ENCODE results near the gene RASGRF1.

The RASGRF1 gene

GRCh38 chr15:79041601-79042168 lies 48.9 kb downstream of the RASGRF1 start:
- H3K9me3 Mint-ChIP-seq, result peaks cover 14% of the 10 kb centered on the region
- H3K27me3 Mint-ChIP-seq, result peaks cover 60% of the 10 kb centered on the region
- ATAC-seq (replicated peaks; ENCODE audit: extremely low read depth, poor library complexity, severe bottlenecking), result no peak
- H3K27ac Mint-ChIP-seq (ENCODE audit: low read depth), result no peak overlapping the region
- DNase-seq (ENCODE audit: low spot score in 2 of 2), result no peak
- H3K4me1 Mint-ChIP-seq, result no peaks in the 10 kb centered on the region
- no peaks in the 10 kb centered on the region for H3K36me3 Mint-ChIP-seq (ENCODE audit: insufficient read depth)
- H3K4me3 Mint-ChIP-seq, result no peak overlapping the region

GRCh38 chr15:79037848-79038247 lies 52.7 kb downstream of the RASGRF1 start:
- peaks cover 51% of the 10 kb centered on the region for H3K27me3 Mint-ChIP-seq
- no peak for ATAC-seq (replicated peaks; ENCODE audit: extremely low read depth, poor library complexity, severe bottlenecking)
- no peaks in the 10 kb centered on the region for H3K9me3 Mint-ChIP-seq
- H3K4me3 Mint-ChIP-seq, result no peak overlapping the region
- H3K4me1 Mint-ChIP-seq, result no peaks in the 10 kb centered on the region
- no peak overlapping the region for H3K27ac Mint-ChIP-seq (ENCODE audit: low read depth)
- no peaks in the 10 kb centered on the region for H3K36me3 Mint-ChIP-seq (ENCODE audit: insufficient read depth)
- DNase-seq (ENCODE audit: low spot score in 2 of 2), result no peak

DNA sequence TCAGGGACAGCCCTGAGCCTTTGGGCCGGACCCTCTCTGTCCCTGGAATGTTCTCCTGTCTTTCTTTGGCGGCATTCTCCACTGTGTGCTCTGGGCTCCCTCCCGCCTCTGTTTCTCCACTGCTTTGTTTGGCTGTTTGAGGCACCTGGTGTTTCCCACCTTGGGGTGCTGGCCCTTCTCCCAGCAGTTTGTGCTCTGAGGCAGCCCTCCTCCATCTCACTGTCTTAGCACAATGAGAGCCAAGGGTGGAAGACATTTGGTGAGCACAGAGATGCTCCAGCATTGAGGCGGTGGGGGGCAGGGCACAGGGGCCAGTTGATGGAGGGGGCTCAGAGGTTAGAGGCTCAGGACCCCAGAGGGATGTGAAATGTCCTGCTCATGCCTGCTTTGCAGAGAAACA lies 54.3 kb downstream of the RASGRF1 start:
- no peak overlapping the region for H3K4me3 Mint-ChIP-seq

DNA sequence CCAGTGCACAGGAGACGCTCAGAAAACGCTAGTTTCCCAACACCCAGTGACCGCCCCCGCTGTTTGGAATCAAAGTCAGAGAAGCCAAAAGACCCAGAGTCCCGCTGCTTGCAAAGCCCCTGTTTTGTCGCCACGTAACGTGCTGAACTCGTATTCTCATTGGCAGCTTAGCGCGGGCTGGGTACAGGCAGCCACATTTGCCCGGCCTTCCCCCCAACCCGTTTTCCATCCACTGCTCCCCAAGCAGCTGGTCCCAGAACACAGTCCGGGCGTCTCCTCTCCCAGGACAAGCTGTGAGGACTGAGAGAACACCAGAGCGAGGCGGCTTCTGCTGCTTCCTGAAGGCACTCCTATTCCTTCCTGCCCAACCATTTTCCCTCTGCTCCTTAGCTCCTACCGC lies 54.8 kb downstream of the RASGRF1 start:
- ATAC-seq (replicated peaks; ENCODE audit: extremely low read depth, poor library complexity, severe bottlenecking), result no peak
- no peak for DNase-seq (ENCODE audit: low spot score in 2 of 2)
- Mint-ChIP-seq H3K27ac (ENCODE audit: low read depth) (no peak overlapping the region), H3K9me3 (no peaks in the 10 kb centered on the region), H3K36me3 (ENCODE audit: insufficient read depth) (no peaks in the 10 kb centered on the region), H3K4me3 (no peak overlapping the region), H3K27me3 (peaks cover 37% of the 10 kb centered on the region), H3K4me1 (no peaks in the 10 kb centered on the region)

More for the DNA sequence above, 54.3 kb downstream of the RASGRF1 start:
- no peaks in the 10 kb centered on the region for H3K36me3 Mint-ChIP-seq (ENCODE audit: insufficient read depth)
- no peak for ATAC-seq (replicated peaks; ENCODE audit: extremely low read depth, poor library complexity, severe bottlenecking)
- H3K9me3 Mint-ChIP-seq, result no peaks in the 10 kb centered on the region
- no peak for DNase-seq (ENCODE audit: low spot score in 2 of 2)
- no peak overlapping the region for H3K27ac Mint-ChIP-seq (ENCODE audit: low read depth)
- H3K4me1 Mint-ChIP-seq, result no peaks in the 10 kb centered on the region
- H3K27me3 Mint-ChIP-seq, result peaks cover 40% of the 10 kb centered on the region

DNA sequence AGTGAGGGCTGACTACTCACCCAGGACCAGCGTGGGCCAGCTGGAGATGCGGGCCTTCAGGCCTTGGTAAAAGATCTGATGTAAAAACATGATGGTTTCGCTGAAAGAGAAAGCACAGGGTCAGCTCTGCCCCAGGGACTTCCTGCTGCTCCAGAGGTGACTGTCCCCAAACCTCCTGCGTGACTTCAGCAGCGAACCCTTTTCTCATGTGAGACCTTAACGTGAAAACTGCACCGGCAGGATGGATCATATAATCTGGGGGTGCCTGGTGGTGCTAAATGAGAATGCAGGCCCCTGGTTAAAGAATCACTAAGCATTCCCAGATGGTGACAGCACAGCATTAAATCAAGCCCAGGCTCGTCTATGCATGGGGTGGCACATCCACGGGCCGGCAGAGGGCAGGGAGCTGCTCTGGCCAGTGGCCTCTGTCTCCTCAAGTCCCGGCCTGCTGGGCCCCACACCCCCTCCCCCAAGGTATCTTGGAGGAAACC lies 55.4 kb downstream of the RASGRF1 start:
- H3K27me3 Mint-ChIP-seq, result peaks cover 37% of the 10 kb centered on the region
- H3K36me3 Mint-ChIP-seq (ENCODE audit: insufficient read depth), result no peaks in the 10 kb centered on the region
- DNase-seq (ENCODE audit: low spot score in 2 of 2) (no peak), ATAC-seq (replicated peaks; ENCODE audit: extremely low read depth, poor library complexity, severe bottlenecking) (no peak)
- no peaks in the 10 kb centered on the region for H3K9me3 Mint-ChIP-seq
- H3K4me1 Mint-ChIP-seq, result no peaks in the 10 kb centered on the region
- no peak overlapping the region for H3K4me3 Mint-ChIP-seq
- H3K27ac Mint-ChIP-seq (ENCODE audit: low read depth), result no peak overlapping the region

DNA sequence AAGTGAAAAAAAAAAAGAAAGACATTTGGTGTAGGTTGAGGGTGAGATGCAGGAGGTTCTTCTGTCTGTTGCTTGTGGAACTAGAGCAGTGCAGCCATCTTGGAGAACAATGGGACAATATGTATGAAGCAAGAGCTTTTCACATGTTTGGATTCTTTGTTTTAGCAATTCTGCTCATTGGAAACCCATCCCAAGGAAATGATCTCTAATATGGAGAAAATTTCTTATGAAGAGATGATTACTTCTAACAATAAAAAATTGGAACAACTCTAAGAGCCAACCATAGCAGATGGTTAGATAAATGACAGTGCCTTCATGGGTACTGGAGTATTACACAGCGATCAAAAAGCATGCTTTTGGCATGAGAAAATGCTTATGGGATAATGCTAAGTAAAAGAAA lies 56.3 kb downstream of the RASGRF1 start:
- Mint-ChIP-seq H3K4me1 (no peaks in the 10 kb centered on the region), H3K27ac (ENCODE audit: low read depth) (no peak overlapping the region), H3K36me3 (ENCODE audit: insufficient read depth) (no peaks in the 10 kb centered on the region), H3K27me3 (peaks cover 38% of the 10 kb centered on the region), H3K9me3 (no peaks in the 10 kb centered on the region), H3K4me3 (no peak overlapping the region)
- no peak for DNase-seq (ENCODE audit: low spot score in 2 of 2)
- ATAC-seq (replicated peaks; ENCODE audit: extremely low read depth, poor library complexity, severe bottlenecking), result no peak

DNA sequence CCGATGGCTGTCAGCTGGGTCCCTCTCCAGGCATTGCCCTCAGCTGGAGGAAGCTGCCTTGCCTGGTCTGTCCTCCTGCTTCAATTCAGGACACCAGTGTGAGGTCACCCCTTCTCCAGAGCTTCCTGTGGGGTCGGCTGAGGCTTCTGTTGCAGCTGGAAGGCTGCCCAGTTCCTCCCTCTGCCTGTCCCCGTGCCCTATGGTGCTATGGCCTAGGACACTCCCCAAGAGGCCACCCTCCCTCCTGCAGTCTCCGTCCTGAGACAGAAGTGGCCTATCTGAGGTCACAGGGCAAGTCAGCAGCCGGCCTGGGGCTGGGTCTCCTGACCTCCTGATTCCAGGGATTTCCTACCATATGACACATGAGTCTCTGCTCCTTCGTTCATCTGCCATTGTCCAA lies 57.9 kb downstream of the RASGRF1 start:
- Mint-ChIP-seq H3K27me3 (peaks cover 42% of the 10 kb centered on the region), H3K4me3 (no peak overlapping the region), H3K27ac (ENCODE audit: low read depth) (no peak overlapping the region), H3K36me3 (ENCODE audit: insufficient read depth) (no peaks in the 10 kb centered on the region), H3K4me1 (no peaks in the 10 kb centered on the region), H3K9me3 (no peaks in the 10 kb centered on the region)
- ATAC-seq (replicated peaks; ENCODE audit: extremely low read depth, poor library complexity, severe bottlenecking), result no peak
- no peak for DNase-seq (ENCODE audit: low spot score in 2 of 2)

GRCh38 chr15:79031821-79032220 lies 58.8 kb downstream of the RASGRF1 start:
- Mint-ChIP-seq H3K27me3 (peaks cover 39% of the 10 kb centered on the region), H3K27ac (ENCODE audit: low read depth) (no peak overlapping the region), H3K4me3 (no peak overlapping the region), H3K4me1 (no peaks in the 10 kb centered on the region), H3K9me3 (no peaks in the 10 kb centered on the region), H3K36me3 (ENCODE audit: insufficient read depth) (no peaks in the 10 kb centered on the region)
- DNase-seq (ENCODE audit: low spot score in 2 of 2) (no peak), ATAC-seq (replicated peaks; ENCODE audit: extremely low read depth, poor library complexity, severe bottlenecking) (no peak)

- no peaks in the 10 kb centered on the region for H3K9me3 Mint-ChIP-seq
- H3K4me1 Mint-ChIP-seq, result no peaks in the 10 kb centered on the region
- no peaks in the 10 kb centered on the region for H3K36me3 Mint-ChIP-seq (ENCODE audit: insufficient read depth)
- ATAC-seq (replicated peaks; ENCODE audit: extremely low read depth, poor library complexity, severe bottlenecking), result no peak
- no peak overlapping the region for H3K27ac Mint-ChIP-seq (ENCODE audit: low read depth)
- peaks cover 32% of the 10 kb centered on the region for H3K27me3 Mint-ChIP-seq
- no peak overlapping the region for H3K4me3 Mint-ChIP-seq
- DNase-seq (ENCODE audit: low spot score in 2 of 2), result no peak
These were observed 59.4 kb downstream of the RASGRF1 start for GRCh38 chr15:79031201-79031600.

GRCh38 chr15:79030470-79030869 lies 60.1 kb downstream of the RASGRF1 start:
- no peaks in the 10 kb centered on the region for H3K9me3 Mint-ChIP-seq
- H3K4me1 Mint-ChIP-seq, result no peaks in the 10 kb centered on the region
- H3K27me3 Mint-ChIP-seq, result peaks cover 25% of the 10 kb centered on the region
- H3K36me3 Mint-ChIP-seq (ENCODE audit: insufficient read depth), result no peaks in the 10 kb centered on the region
- H3K4me3 Mint-ChIP-seq, result no peak overlapping the region
- DNase-seq (ENCODE audit: low spot score in 2 of 2), result no peak
- no peak for ATAC-seq (replicated peaks; ENCODE audit: extremely low read depth, poor library complexity, severe bottlenecking)
- no peak overlapping the region for H3K27ac Mint-ChIP-seq (ENCODE audit: low read depth)

DNA sequence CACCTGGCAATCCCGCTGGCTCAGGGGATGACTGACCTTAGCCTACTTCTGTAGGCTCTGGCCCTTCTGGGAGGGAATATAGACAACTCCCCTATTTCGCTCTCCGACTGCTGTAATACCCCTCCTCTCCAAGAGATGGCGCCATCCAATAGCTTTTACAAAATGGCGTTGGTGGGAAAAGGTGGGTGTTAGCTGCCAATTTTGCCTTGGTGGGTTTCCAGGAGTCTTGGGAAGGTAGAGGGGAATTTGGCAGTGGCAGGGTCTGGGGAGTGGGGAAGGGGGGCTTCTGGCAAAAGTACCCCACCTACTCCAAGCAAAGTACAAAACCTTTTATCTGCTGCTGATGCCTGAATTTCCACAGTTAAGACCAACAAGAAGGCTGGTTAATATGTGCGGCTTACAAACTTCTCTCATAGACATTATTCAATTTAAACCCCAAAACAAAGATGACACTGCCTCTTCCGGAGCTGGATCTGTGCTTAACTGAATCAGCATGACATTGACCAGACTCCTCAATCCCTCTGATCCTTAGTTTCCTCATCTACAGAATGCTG lies 62.1 kb downstream of the RASGRF1 start:
- H3K9me3 Mint-ChIP-seq, result no peaks in the 10 kb centered on the region
- DNase-seq (ENCODE audit: low spot score in 2 of 2), result no peak

DNA sequence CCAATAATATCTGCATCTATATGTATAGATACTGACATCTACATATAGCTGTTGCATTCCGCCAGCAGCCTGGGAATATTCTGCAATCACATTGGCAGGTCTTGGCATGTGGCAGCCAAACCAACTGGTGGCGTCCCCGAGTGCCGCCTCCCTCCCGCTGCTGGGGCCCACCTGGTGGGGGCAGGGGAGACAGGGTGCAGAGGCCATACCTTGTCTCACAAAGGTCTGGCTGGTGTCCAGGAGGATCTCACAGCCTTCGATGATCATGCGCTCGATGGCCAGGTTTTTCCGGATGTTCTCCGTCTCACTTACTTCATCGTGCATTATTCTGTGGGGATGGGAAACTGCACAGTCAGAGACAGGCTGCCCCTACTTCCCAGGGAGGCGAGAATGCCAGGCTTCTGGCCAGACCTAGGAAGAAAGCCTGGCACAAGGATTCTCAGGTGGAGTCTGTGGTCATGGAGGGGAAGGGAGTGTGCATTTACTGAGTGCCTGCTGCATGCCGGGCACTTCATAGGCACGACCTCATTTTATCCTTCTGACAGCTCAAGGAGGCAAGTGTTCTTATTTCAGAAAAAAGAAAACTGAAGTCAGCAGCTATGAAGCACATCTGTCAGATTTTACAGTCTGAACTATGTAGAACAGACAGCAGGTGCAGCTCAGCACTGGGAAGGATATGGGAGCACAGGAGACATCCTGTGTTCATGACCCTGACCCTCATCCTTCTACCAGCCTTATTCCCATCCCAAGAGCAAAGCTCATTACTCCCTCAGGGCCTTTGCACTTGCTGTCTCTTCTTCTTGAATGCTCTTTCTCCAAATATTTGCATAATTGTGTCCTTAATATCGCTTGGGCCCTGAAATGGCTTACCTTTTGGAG lies 62.8 kb downstream of the RASGRF1 start:
- no peak overlapping the region for H3K4me3 Mint-ChIP-seq
- H3K4me1 Mint-ChIP-seq, result no peaks in the 10 kb centered on the region
- H3K36me3 Mint-ChIP-seq (ENCODE audit: insufficient read depth), result no peaks in the 10 kb centered on the region
- DNase-seq (ENCODE audit: low spot score in 2 of 2), result no peak
- no peak for ATAC-seq (replicated peaks; ENCODE audit: extremely low read depth, poor library complexity, severe bottlenecking)
- H3K27me3 Mint-ChIP-seq, result peaks cover 21% of the 10 kb centered on the region
- H3K9me3 Mint-ChIP-seq, result no peaks in the 10 kb centered on the region
- H3K27ac Mint-ChIP-seq (ENCODE audit: low read depth), result no peak overlapping the region

More for the DNA sequence above, 62.1 kb downstream of the RASGRF1 start:
- no peaks in the 10 kb centered on the region for H3K36me3 Mint-ChIP-seq (ENCODE audit: insufficient read depth)
- H3K4me3 Mint-ChIP-seq, result no peak overlapping the region
- no peak for ATAC-seq (replicated peaks; ENCODE audit: extremely low read depth, poor library complexity, severe bottlenecking)
- no peaks in the 10 kb centered on the region for H3K4me1 Mint-ChIP-seq
- H3K27ac Mint-ChIP-seq (ENCODE audit: low read depth), result no peak overlapping the region
- peaks cover 21% of the 10 kb centered on the region for H3K27me3 Mint-ChIP-seq

DNA sequence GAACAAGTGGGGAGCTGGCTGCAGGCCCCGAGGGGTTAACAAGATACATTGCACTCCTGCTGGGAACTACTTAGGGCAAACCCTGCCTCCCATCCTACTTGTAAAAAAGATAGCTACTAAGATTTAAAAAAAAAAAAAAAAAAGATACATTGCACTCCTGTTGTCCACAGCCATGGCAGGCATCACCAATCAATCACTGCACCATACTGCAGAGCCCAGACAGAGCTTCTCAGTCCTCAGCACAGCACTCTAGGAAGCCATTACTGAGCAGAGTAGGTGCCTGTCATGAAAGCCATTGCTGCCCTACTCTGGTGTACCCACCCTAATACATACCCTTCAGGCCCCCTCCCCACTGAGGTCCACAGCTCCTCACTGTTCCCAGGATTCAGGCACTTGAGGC lies 64.8 kb downstream of the RASGRF1 start:
- Mint-ChIP-seq H3K36me3 (ENCODE audit: insufficient read depth) (no peaks in the 10 kb centered on the region), H3K4me1 (no peaks in the 10 kb centered on the region), H3K4me3 (no peak overlapping the region), H3K27ac (ENCODE audit: low read depth) (no peak overlapping the region), H3K27me3 (peaks cover 18% of the 10 kb centered on the region), H3K9me3 (no peaks in the 10 kb centered on the region)
- DNase-seq (ENCODE audit: low spot score in 2 of 2) (no peak), ATAC-seq (replicated peaks; ENCODE audit: extremely low read depth, poor library complexity, severe bottlenecking) (no peak)

All from central memory CD8-positive, alpha-beta T cell (primary cell).